Gastroesophageal sphincter (tissue), 3 donors: ENCODE data around the gene PLXDC1.

ENCODE experiments used
- CTCF ChIP-seq, 4 experiments: fragments of 200-600 bp in 2 of 4; fragments of 450-650 bp in 2 of 4; sonication (generic) in 1 of 4; IDR thresholded peaks; one replicate each; pipeline ENCODE4 v1.5.1; 2017 to 2019; ENCODE audit warnings: antibody characterized with exemption in 4 of 4, mild to moderate bottlenecking in 2 of 4, moderate library complexity in 2 of 4
- EP300 ChIP-seq: sonication (generic); formaldehyde crosslinking; IDR thresholded peaks from one replicate; pipeline ENCODE4 v1.6.1; 2017; ENCODE audit warnings: antibody characterized with exemption, mild to moderate bottlenecking
- POLR2A ChIP-seq, 2 donors: fragments of 450-650 bp; IDR thresholded peaks; one replicate each; pipeline ENCODE4 v1.6.1; 2017; ENCODE audit warnings: antibody characterized with exemption in 2 of 2, mild to moderate bottlenecking in 2 of 2, moderate library complexity in 1 of 2

- TF ChIP-seq CTCF (IDR thresholded peaks at IDR 0.05) = no peak
- no peak for TF ChIP-seq POLR2A (IDR thresholded peaks at IDR 0.05)
- no peak for TF ChIP-seq EP300
These were observed 115.4 kb downstream of the PLXDC1 start for GRCh38 chr17:39036009-39036408.
